ENCODE data around the gene ERGIC1. TPM values are rescaled to one million over a fixed set of nuclear protein-coding genes. Genes with fewer than 3 reads are reported as not detected.
A peak's percentile ranks its signal among the peaks of the same experiment; 100 is the strongest.

The ERGIC1 gene
- total RNA-seq, 2 donors from 2014 or later: 173 to 191 TPM

- no peaks in the 10 kb centered on the region for H3K36me3 ChIP-seq
- peak; percentile 27 for DNase-seq
- intact Hi-C loops (cut with DNase I): no loop called here
- H3K4me1 ChIP-seq: peaks cover 8% of the 10 kb centered on the region
- no peak for TF ChIP-seq CTCF (IDR thresholded peaks at IDR 0.05)
- H3K27ac ChIP-seq: peak overlapping the region; percentile 72
- H3K9me3 ChIP-seq: no peaks in the 10 kb centered on the region
- peak overlapping the region; percentile 48 to 64 for H3K9ac ChIP-seq (ENCODE audit: low read depth in 2 of 2, low read length in 2 of 2)
- H3K4me3 ChIP-seq: no peak overlapping the region
- H3K27me3 ChIP-seq: no peaks in the 10 kb centered on the region
These were observed 44.2 kb upstream of the ERGIC1 start for GRCh38 chr5:172789687-172790495.

- TF ChIP-seq CTCF (IDR thresholded peaks at IDR 0.05): no peak
- Histone ChIP-seq H3K4me1 (peaks cover 5% of the 10 kb centered on the region), H3K27me3 (no peaks in the 10 kb centered on the region), H3K9me3 (no peaks in the 10 kb centered on the region), H3K36me3 (no peaks in the 10 kb centered on the region), H3K4me3 (no peak overlapping the region), H3K9ac (ENCODE audit: low read depth in 2 of 2, low read length in 2 of 2) (no peak overlapping the region), H3K27ac (no peak overlapping the region)
- intact Hi-C loops (cut with DNase I): no loop called here
- DNase-seq: no peak
These were observed 43.6 kb upstream of the ERGIC1 start for GRCh38 chr5:172790496-172790889.

GRCh38 chr5:172791286-172791685, 42.8 kb upstream of the ERGIC1 start:
- H3K27ac ChIP-seq: no peak overlapping the region
- peak; percentile 18 for DNase-seq

GRCh38 chr5:172791726-172792445, 42.2 kb upstream of the ERGIC1 start:
- TF ChIP-seq CTCF (IDR thresholded peaks at IDR 0.05): no peak
- intact Hi-C loops (cut with DNase I): no loop called here
- no peak overlapping the region for H3K9ac ChIP-seq (ENCODE audit: low read depth in 2 of 2, low read length in 2 of 2)
- no peak overlapping the region for H3K27ac ChIP-seq
- no peak overlapping the region for H3K4me3 ChIP-seq
- H3K27me3 ChIP-seq: no peaks in the 10 kb centered on the region
- DNase-seq: no peak
- H3K36me3 ChIP-seq: no peaks in the 10 kb centered on the region
- H3K9me3 ChIP-seq: no peaks in the 10 kb centered on the region
- H3K4me1 ChIP-seq: peaks cover 5% of the 10 kb centered on the region

More at GRCh38 chr5:172791286-172791685, 42.8 kb upstream of the ERGIC1 start:
- Histone ChIP-seq H3K4me1 (peaks cover 5% of the 10 kb centered on the region), H3K27me3 (no peaks in the 10 kb centered on the region), H3K4me3 (no peak overlapping the region), H3K9me3 (no peaks in the 10 kb centered on the region), H3K9ac (ENCODE audit: low read depth in 2 of 2, low read length in 2 of 2) (no peak overlapping the region), H3K36me3 (no peaks in the 10 kb centered on the region)
- no peak for TF ChIP-seq CTCF (IDR thresholded peaks at IDR 0.05)
- intact Hi-C loops (cut with DNase I): no loop called here

GRCh38 chr5:172792701-172793570, 41.1 kb upstream of the ERGIC1 start:
- Histone ChIP-seq H3K36me3 (no peaks in the 10 kb centered on the region), H3K4me1 (peaks cover 5% of the 10 kb centered on the region), H3K27me3 (no peaks in the 10 kb centered on the region), H3K9me3 (no peaks in the 10 kb centered on the region), H3K4me3 (no peak overlapping the region), H3K27ac (no peak overlapping the region), H3K9ac (ENCODE audit: low read depth in 2 of 2, low read length in 2 of 2) (no peak overlapping the region)
- no peak for DNase-seq
- no peak for TF ChIP-seq CTCF (IDR thresholded peaks at IDR 0.05)
- intact Hi-C loops (cut with DNase I): no loop called here
